Gastroesophageal sphincter (tissue), 4 donors: Measurements from ENCODE around the gene ANO7. TPM values are rescaled to one million over a fixed set of nuclear protein-coding genes. Genes with fewer than 3 reads are reported as not detected.

Experiments used
- ATAC-seq: fragments of 150-250 bp; one replicate; pipeline ENCODE4 v1.9.1; 2016; ENCODE audit warnings: mild to moderate bottlenecking, moderate library complexity
- H3K27ac ChIP-seq, 4 donors: fragments of 200-600 bp; sonication (generic) in 3 of 4; 1 replicate in 3 of 4; 2 replicates in 1 of 4; pipeline ENCODE4 v1.5.1; 2016 to 2019
- H3K27me3 ChIP-seq: fragments of 200-600 bp; sonication (generic); one replicate; pipeline ENCODE4 v1.5.1; 2019
- H3K36me3 ChIP-seq, 2 donors: fragments of 200-600 bp; sonication (generic); one replicate each; pipeline ENCODE4 v1.5.1; 2019; ENCODE audit warnings: control low read depth in 1 of 2
- H3K4me1 ChIP-seq, 3 donors: fragments of 200-600 bp; sonication (generic); 1 replicate in 2 of 3; 2 replicates in 1 of 3; pipeline ENCODE4 v1.5.1; 2016 to 2019; ENCODE audit warnings: control low read depth in 2 of 3
- H3K4me3 ChIP-seq, 2 donors: fragments of 200-600 bp; sonication (generic); one replicate each; pipeline ENCODE4 v1.5.1; 2019; ENCODE audit warnings: mild to moderate bottlenecking in 1 of 2, moderate library complexity in 1 of 2
- H3K9me3 ChIP-seq, 3 donors: fragments of 200-600 bp; sonication (generic); one replicate each; pipeline ENCODE4 v1.5.1; 2017 to 2019; ENCODE audit warnings: control low read depth in 2 of 3
- CTCF ChIP-seq, 4 experiments: fragments of 200-600 bp in 2 of 4; fragments of 450-650 bp in 2 of 4; sonication (generic) in 1 of 4; IDR thresholded peaks; one replicate each; pipeline ENCODE4 v1.5.1; 2017 to 2019; ENCODE audit warnings: antibody characterized with exemption in 4 of 4, mild to moderate bottlenecking in 2 of 4, moderate library complexity in 2 of 4
- EP300 ChIP-seq: sonication (generic); formaldehyde crosslinking; IDR thresholded peaks from one replicate; pipeline ENCODE4 v1.6.1; 2017; ENCODE audit warnings: antibody characterized with exemption, mild to moderate bottlenecking
- POLR2A ChIP-seq, 2 donors: fragments of 450-650 bp; IDR thresholded peaks; one replicate each; pipeline ENCODE4 v1.6.1; 2017; ENCODE audit warnings: antibody characterized with exemption in 2 of 2, mild to moderate bottlenecking in 2 of 2, moderate library complexity in 1 of 2
- POLR2AphosphoS5 ChIP-seq: sonication (generic); formaldehyde crosslinking; IDR thresholded peaks from one replicate; pipeline ENCODE4 v1.6.1; 2017; ENCODE audit warnings: antibody characterized with exemption
- WGBS, 2 donors: methylation state at CpG; one replicate each; pipeline ENCODE4 v1.1.5; 2018; ENCODE audit warnings: low coverage in 1 of 2; 5-methylcytosine and 5-hydroxymethylcytosine counted together
- total RNA-seq, 4 donors: library from RNA; depleted of rRNA; stranded (reverse); fragments of >200 nt; gene quantifications; one replicate each; pipeline ENCODE4 v1.1.0, GENCODE V29; 2016

ANO7 gene
- total RNA-seq, 4 donors from 2014 or later = 0.16 to 0.81 (median 0.53) TPM

- H3K36me3 ChIP-seq = no peaks in the 10 kb centered on the region
- TF ChIP-seq POLR2A (IDR thresholded peaks at IDR 0.05) = no peak
- no peak for TF ChIP-seq POLR2AphosphoS5
- H3K9me3 ChIP-seq = no peaks in the 10 kb centered on the region
- H3K27ac ChIP-seq = no peak overlapping the region
- 100% methylated on average over 1 to 2 of the region's 9 CpGs for WGBS, 2 donors
- no peaks in the 10 kb centered on the region for H3K4me1 ChIP-seq
- H3K4me3 ChIP-seq = no peak overlapping the region
- no peak for ATAC-seq
- no peaks in the 10 kb centered on the region for H3K27me3 ChIP-seq
Observed at GRCh38 chr2:241202681-241203080, 14.2 kb downstream of the ANO7 start.

- no peaks in the 10 kb centered on the region for H3K9me3 ChIP-seq
- no peaks in the 10 kb centered on the region for H3K4me1 ChIP-seq
- no peaks in the 10 kb centered on the region for H3K36me3 ChIP-seq
- WGBS, 2 donors = 100% methylated on average over 1 of the region's 27 CpGs; no CpG with 5 or more reads in 1 of the 2 donors
- no peak overlapping the region for H3K4me3 ChIP-seq
- ATAC-seq = peak; percentile 20
- TF ChIP-seq POLR2AphosphoS5 = no peak
- no peak for TF ChIP-seq CTCF (IDR thresholded peaks at IDR 0.05)
- no peak for TF ChIP-seq EP300
- no peak for TF ChIP-seq POLR2A (IDR thresholded peaks at IDR 0.05)
- no peak overlapping the region for H3K27ac ChIP-seq
- no peaks in the 10 kb centered on the region for H3K27me3 ChIP-seq
Observed at GRCh38 chr2:241203218-241204009, 14.9 kb downstream of the ANO7 start.

GRCh38 chr2:241204010-241204384 lies 15.5 kb downstream of the ANO7 start:
- no peak for ATAC-seq
- Histone ChIP-seq H3K27me3 (no peaks in the 10 kb centered on the region), H3K9me3 (no peaks in the 10 kb centered on the region), H3K4me1 (no peaks in the 10 kb centered on the region), H3K27ac (no peak overlapping the region), H3K4me3 (no peak overlapping the region), H3K36me3 (no peaks in the 10 kb centered on the region)
- no CpG with 5 or more reads among the region's 10 CpGs for WGBS, 2 donors
- TF ChIP-seq POLR2AphosphoS5 (no peak), EP300 (no peak), POLR2A (IDR thresholded peaks at IDR 0.05) (no peak), CTCF (IDR thresholded peaks at IDR 0.05) (no peak)

- Histone ChIP-seq H3K9me3 (no peaks in the 10 kb centered on the region), H3K27me3 (no peaks in the 10 kb centered on the region), H3K4me3 (no peak overlapping the region), H3K27ac (no peak overlapping the region), H3K36me3 (no peaks in the 10 kb centered on the region), H3K4me1 (no peaks in the 10 kb centered on the region)
- TF ChIP-seq CTCF (IDR thresholded peaks at IDR 0.05) (no peak), POLR2AphosphoS5 (no peak), POLR2A (IDR thresholded peaks at IDR 0.05) (no peak), EP300 (no peak)
- WGBS, 2 donors = 78% methylated on average over 4 of the region's 4 CpGs; no CpG with 5 or more reads in 1 of the 2 donors
- no peak for ATAC-seq
Observed at GRCh38 chr2:241204490-241204889, 16.0 kb downstream of the ANO7 start.

GRCh38 chr2:241205086-241205485 lies 16.6 kb downstream of the ANO7 start:
- Histone ChIP-seq H3K9me3 (no peaks in the 10 kb centered on the region), H3K27me3 (no peaks in the 10 kb centered on the region), H3K4me3 (no peak overlapping the region), H3K36me3 (no peaks in the 10 kb centered on the region), H3K4me1 (no peaks in the 10 kb centered on the region), H3K27ac (no peak overlapping the region)
- ATAC-seq = no peak
- TF ChIP-seq POLR2A (IDR thresholded peaks at IDR 0.05) (no peak), POLR2AphosphoS5 (no peak), CTCF (IDR thresholded peaks at IDR 0.05) (no peak), EP300 (no peak)
- no CpG with 5 or more reads among the region's 3 CpGs for WGBS, 2 donors
